ENCODE data around the gene MYLK.
"Not testable (repeated sequence)": the region's sequence is repeated elsewhere in the genome, so short reads cannot be mapped to it uniquely, and the experiment has no call there.

The MYLK gene

DNA sequence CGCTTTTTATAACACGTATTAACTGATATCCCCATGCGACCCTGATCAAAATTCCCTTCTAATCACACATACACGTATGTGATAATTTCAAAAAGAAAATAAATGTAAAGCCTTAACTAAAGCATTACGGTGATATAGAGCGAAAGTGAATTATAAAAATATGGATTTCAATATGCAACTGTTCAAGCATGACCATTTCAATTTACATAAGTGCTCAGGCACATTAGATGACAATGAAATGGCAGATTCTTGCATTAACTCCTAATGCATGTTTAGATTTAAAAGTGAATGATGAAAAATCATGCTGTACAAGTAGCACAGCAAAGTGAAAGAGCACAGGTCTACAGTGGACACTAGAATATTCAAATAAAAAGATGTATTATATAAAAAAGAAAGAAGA is 140.1 kb downstream of the MYLK start:
- no peak for DNase-seq

DNA sequence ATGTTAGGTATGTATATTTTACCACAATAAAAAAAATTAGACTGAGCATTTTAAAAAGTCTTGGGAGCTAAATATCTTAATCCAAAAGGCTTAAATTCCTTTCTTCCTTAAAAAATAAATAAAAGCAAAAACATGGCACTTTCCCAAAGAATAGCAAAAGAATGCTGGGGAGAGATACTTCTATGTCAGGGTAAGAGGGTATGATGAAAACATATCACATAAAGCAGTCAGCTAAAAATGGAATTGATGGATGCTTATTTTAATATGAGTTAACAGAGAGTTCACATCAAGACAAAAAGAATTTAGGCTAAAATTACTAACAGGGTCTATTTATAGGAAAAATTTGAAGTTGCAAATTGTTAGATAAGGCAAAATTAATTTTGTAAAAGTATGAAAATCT is 141.0 kb downstream of the MYLK start:
- DNase-seq, result no peak

DNA sequence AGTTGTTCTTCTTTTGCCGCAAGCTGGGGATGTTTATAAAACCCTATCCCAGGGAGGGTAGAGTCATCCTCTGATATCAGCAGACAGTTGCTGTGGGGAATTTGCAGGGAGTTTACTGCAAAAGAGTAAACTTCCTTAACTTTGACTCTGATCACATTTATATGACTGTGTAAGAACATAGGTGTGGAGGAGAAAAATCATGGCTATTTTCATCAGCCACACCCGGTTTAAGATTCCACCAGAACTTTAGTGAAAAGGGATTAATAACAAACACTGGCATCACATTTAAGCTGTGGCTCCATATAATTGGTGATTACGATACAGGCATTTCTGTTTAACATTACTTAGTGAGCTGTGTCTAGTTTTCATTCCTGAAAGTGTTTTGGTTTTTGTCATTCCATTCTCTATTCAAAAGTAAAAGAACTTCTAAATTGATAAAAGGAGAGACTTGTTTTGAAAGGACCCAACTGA is 143.1 kb downstream of the MYLK start:
- no peak for DNase-seq

DNA sequence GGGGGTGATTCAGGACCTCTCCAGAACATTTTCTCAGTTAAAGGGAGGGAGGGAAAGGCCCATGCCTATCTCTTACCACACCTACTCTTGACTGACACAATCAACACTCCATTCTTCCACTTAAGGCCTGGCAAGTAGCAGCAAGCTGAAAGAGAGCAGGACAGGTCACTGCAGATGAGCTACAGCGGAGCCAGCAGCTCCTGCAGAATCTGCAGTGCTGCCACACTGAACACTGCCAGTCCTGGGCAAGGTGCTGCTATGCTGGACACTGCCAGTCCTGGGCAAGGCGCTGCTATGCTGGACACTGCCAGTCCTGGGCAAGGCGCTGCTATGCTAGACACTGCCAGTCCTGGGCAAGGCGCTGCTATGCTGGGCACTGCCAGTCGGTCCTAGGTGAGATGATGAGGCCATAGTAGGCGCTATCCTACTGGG is 143.7 kb downstream of the MYLK start:
- DNase-seq, result no peak

DNA sequence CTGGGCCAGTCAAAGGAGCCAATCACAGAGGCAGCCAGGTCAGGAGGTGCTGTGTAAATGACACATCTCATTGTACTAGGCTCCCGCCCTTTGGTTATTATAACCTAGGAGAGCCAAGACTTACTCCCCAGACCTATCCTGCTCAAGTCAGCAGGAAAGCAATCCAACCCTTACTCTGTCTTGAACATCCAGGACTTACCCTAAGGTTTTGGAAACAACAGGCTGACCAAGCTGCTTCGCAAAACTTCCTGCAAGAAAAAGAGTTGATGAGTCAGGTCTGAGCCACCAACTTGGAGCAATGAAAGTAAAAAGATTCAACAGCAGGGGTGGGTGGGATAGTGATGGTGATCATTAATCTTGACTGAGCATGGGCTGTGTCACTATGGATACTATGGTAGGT is 144.4 kb downstream of the MYLK start:
- no peak for DNase-seq

DNA sequence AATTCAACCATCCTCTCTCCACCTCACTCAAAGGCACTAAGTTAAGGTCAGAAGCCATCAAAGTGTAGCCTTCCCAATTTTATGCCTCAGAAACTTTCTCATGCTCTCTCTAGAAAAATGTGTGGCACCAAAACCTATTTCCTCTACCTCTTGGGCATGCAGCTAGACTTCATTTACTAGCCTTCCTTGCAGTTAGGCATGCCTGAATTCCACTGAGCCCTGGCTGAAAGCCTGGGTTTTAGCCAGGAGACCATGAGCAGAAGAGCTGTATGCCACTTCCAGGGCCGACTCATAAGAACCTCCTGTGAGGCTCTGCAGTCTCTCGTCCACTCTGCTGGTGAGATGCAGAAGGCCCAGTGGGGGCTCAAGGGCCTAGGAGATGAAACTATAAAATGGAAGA is 145.0 kb downstream of the MYLK start:
- DNase-seq, result no peak

DNA sequence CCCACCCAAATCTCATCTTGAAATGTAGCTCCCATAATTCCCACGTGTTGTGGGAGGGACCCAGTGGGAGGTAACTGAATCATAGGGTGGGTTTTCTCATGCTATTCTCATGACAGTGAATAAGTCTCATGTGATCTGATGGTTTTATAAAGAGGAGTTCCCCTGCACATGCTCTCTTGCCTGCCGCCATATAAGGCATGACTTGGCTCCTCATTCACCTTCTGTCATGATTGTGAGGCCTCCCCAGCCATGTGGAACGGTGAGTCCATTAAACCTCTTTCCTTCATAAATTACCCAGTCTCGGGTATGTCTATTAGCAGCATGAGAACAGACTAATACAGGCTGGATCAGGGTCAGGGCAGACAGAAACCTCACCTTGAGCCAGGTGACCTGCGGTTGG is 145.6 kb downstream of the MYLK start:
- DNase-seq, result not testable (repeated sequence)

DNA sequence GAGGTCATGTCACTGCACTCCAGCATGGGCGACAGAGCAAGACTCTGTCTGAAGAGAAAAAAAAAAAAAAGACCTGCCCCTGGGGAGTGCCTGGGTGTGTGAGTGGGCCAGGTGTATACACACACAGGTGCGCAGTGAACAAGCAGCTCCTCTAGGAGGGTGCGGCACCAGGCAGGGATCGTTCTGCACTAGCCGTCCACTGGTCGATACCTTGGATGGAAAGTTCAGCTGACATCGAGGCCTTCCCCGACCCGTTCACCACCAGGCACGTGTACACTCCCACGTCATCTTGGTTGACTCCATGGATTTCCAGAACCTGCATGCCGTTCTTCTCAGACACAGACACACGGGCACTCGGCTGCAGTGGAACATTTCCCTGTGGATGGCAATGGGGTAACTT is 147.0 kb downstream of the MYLK start:
- DNase-seq, result no peak

DNA sequence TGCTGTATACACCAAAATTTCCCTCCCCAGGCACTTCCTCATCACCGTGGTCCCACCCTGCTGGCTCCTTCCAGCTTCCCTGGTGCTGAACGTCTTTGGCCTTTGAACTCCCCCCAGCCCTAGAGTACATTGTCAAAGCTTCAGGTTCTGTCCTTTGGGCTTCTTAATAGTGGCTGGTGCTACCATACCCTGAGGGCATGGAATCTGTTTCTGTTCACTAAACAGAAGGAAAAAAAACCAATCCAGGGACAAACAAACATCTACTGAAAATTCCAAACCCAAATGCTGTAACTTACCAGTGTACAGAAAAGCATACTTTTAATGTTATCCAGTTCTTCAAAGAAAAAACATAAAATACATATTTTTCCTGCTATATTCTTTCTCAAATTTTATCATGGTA is 148.7 kb downstream of the MYLK start:
- no peak for DNase-seq

DNA sequence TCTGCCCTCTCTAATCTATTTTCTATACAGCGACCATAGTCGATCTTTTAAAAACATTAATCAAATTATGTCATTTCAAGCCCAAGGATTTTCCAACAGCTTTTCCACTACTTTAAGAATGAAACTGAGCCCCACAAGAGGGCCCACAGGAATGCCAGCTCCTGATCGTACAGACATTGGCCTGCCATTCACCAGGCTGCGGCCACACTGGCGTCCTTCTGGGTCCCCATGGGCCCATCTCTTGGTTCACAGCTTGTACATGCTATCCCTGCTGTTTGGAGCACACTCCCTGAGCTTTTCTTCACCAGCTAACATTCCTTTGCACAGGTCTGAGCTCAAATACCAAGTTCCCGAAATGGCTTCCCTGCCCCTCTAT is 149.6 kb downstream of the MYLK start:
- DNase-seq, result no peak

DNA sequence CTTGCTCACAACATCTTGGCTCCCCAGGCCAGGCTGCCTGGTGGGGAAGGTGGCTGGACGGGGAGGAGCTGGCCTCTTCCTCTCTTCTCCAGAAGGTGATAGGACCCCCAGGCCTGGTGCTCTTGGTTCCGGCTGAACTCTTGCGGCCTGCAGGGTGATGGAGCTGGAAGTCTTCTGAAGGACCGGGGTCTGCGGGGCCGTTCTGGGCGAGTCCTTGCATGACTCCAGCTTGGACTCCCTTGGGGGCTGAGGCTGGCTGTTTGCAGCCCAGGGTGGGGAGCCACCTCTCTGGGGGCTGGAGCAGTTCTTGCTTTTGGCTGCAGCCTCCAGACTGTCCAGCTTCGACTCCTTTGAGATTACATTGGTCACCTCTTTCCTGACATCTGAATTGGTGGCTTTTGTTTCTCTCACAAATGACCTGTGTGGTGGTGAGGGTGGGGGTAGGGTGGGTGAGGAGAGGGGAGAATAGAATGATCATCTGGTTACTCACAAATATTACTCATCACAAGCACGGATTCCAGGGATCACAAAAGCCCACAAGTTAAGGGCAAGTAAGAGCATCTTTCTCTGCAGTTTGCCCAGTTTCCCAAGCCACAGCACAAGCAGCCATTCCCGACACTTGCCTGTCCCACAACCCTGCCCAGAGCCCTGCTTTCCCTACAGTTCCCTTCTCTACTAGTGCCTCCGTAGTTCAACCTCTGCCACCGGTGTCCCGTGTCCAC is 150.2 kb downstream of the MYLK start:
- no peak for DNase-seq

DNA sequence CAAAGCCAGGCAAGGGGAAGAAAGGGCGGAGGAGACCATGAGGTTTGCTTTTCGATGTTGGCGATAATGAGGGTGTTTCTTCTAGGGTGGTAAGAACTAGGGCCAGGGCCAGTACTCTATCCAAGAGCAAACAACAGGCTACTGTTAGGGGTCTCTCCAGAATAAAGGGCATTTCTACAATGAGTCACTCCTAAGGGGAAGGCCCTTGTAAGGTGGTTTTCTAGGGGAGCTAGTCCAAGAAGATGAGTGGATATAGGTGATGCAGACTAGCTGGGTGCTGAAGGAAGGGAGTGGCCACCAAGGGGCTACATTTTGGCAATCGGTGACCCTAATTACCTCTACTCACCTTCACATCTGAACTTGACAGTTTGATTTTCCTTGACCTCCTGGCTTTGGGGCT is 150.8 kb downstream of the MYLK start:
- DNase-seq, result no peak

DNA sequence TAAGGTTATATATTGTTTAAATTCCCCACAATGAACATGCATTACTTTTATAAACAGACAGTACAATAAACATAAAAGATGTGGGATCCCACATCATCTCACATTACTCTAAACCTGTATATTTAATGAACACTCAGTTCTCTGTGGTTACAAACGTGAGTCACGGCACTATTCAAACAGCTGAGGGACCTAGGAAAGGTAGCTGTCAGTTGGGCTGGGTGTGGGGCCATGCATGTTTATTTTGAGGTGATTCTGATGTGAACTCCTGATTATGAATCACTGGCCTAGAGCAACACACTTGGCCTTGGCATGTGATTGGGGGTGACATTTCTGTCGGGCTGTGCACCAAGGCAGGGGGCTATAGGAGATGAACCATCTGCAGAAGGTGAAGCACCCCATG is 151.7 kb downstream of the MYLK start:
- DNase-seq, result no peak

DNA sequence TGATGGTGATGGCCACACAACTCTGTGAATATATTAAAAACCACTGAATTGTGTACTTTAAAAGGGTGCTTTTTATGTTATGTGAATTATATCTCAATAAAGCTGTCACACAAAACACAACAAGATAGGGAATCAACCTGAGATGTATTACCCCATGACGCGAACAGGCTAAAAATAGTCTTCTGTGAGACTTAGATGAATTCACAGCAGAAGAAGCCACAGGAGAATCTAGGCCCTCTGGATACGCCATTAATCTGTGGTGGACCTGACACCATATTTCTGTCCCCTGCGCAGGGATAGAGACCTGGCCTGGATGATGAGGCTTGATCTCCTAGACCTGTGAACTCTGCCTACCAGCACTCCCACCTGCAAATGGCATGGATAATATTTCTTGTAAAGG is 153.3 kb downstream of the MYLK start:
- DNase-seq, result no peak

DNA sequence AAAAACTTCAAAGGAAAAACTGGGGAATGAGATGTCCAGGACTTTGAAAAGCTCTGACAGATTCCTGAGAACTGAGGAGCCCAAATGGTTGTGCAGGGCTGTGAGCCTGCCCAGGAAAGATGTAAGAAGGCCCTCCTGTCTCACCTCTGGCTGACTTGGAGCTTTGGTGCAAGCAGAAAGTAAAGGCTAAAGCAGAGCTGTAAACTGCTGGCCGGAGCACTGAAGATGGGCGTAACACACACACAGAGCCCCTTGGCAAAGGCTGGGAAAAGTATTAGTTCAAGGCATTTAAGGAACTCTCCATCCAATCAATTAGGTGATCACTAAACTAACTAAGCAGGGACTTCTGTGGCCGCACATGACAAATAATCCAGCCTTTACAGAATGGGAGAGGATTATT is 155.1 kb downstream of the MYLK start:
- no peak for DNase-seq

DNA sequence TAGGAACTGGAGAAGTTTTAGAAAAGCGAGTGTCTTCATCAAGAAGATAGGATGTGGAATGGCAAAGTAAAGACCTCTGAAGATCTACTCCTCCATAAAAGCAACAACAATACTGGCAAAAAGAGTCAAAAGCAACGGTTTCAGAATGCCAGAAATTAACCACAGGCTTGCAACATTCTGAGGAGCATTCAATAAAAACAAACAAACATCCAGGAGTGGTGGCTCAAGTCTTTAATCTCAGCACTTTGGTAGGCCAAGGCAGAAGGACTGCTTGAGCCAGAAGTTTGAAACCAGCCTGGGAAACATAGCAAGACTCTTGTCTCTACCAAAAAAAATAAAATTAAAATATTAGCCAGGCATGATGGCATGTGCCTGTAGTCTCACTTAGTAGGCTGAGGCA is 156.1 kb downstream of the MYLK start:
- DNase-seq, result no peak

DNA sequence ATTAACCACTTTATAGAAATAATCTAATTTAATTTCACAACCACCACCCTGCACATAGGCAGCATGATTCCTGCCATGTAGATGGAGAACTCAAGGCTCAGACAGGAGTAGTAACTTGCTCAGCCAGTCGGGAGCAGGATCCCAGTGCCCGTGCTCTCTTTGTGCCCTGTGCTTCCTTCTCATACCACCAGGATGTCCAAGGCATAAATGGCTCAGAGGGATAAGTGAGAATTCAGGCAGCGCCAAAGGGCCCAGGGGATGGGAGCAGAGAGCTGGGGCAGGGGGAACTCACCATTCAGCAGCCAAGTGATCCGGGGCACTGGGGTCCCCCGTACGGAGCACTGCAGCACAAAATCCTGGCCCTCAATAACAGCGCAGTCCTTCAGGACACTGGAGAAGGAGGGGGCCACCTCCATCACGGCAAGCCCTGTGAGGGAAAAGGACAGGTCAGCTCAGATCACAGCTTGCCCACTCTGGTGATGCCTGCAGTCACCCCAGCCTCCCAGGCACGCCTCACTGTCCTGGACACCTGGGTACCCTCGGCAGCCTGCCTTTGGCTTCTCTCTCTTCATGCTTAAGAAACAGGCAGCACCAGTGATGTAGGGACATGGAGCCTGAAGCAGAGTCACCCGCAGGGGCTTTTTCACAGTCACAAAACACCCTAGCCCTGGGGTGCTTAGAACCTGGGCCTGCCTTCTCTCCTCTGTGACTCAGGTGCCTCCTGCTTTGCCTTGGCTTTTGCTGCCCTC is 158.3 kb downstream of the MYLK start:
- DNase-seq, result no peak

DNA sequence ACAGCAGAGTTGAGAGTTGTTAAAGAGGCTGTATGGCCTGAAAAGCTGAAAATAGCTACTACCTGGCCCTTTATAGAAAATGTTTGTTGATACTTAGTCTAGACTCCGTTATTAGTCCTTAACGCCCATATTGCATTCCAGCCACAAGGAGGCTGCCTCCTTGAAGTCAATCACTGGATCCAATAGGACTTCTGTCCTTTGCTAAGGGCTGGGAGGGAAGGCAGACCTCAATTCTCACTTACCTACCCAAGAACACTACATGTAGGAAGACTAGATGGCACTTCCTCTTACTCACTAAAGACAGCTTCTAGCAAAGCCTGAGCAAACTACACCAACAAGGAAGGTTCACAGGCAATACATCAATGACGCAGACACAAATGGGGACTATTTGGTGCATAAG is 159.8 kb downstream of the MYLK start:
- DNase-seq, result no peak

DNA sequence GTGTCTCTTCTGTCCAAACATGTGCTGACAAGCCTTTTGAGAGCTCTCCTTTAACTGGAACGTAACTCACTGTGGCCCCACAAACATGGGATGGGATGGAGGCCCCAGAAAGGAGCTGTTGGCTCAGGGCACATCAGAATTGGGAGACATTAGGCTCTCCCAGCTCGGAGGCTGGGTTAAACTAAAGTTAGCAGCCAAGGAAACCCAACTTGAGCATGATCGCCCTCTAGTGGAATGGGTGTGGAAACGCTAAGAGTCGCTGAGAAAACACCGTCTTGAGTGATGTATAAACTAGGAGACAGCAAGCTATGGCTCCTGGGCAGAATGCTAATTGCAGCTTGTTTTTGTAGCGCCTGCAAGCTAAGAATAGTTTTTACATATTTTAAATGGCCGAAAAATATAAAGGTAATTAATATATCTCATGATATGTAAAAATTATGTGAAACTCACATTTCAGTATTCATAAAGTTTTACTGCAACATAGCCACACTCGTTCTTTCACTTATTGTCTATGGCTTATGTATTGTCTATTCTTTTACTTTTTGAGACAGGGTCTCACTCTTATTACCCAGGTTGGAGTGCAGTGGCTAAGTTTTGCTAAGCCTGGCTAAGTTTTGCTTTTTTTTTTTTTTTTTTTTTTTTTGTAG is 160.5 kb downstream of the MYLK start:
- DNase-seq, result peak; percentile 26

DNA sequence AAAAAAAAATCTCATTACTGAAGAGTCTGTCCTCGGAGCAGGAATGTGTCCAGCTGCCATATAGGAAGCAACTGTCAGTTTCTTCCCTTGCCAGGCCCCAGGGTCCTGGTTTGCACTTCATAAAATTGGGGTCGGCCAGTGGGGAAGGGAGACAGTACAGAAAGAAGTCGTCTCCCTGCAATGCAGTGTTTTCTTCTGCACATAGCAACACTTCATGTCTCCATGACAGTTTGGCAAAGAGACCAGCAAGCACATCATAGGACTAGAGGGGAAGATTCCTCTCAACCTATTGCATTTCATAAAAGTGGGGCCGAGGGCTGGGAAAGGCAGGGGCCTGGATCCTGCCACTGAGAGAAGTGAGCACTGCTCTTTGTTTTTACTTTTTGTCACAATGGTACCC is 161.1 kb downstream of the MYLK start:
- no peak for DNase-seq

DNA sequence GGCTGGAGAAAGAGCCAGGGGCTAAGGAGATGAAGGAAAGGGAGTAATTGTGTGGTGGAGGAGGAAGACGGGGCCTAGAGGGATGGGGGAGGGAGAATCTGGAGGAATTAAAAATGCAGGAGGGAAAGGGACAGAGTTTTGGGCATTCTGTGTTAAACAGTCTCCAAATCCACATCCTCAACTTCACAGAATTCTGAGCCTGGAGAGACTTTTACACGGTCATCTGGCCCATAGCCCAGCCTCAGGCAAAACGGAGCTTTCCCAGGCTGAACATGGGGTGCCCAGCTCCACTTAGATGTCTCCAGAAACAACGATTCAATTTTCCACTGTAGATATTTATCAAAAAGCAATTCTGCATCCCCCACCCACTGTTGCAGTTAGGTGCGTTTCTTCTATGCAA is 161.7 kb downstream of the MYLK start:
- no peak for DNase-seq

DNA sequence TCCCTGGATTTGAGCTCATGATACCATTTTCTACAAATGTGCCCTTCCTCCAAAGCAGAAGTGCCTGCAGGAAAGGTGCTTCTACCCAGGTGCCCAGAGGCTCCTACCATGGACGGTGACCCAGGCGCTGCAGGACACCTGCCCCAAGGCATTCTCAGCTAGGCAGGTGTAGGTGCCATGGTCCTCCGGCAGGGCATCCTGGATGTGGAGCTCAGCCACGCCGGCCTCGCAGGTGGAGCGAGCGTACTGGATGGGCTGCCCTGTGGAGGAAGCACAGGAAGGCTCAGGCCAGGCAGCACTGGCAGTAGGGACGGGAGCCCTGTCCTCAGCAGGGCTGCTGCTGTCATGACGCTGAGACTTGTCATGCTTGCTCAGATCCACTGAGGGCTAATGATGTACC is 162.1 kb downstream of the MYLK start:
- no peak for DNase-seq

DNA sequence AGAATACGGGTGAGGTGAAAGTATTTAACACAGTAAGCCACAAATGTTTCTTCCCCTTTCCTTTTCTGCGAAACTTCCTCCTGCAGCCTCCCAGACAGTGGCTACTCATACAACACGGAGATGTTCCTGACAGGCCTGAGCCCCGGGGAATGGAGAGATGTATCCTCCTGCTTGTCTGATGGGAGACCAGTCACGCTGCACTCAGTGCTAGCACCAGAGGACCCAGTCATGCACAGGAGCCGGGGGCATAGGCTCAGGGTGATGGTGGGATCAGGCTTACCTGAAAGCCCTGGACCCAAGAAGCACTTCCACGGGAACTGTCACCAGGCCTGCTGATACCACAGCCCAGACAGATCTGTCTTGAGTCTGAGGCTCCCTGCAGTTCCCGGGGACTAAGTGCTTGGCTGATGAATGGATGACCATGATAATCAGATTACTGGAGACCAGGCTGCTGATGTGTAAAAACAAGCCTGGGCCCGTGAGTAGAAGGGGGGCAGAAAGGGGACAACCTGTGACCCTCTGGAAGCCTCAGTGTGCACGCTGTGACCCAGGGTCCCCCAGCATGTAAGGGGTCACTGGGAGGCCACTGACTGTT is 162.9 kb downstream of the MYLK start:
- DNase-seq, result not testable (repeated sequence)

DNA sequence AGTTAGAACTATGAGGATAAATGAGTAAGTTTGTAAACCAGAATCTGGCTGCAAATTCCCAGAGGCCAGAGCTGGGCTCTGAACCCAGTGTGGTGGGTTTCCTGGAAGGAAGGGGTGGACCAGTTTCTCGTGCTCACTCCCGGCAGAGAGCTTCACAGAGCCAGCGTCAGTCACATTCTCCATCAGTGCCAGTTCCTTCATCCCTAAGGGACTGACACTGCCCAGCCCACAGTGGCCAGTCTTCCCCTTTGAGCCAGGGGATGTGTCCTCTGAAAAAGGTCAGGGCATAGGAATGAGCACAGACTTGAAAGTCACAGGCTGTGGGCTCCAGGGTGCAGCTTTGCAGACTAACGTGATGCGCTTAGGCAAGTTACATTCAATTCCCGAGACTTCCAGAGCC is 163.5 kb downstream of the MYLK start:
- no peak for DNase-seq

All from activated naive CD4-positive, alpha-beta T cell treated with Interleukin-2 at 50 U/mL for 16 hours (primary cell).